NB4 (cell line): ENCODE results near the gene PMEL.

Experiments
- CTCF ChIP-seq: IDR thresholded peaks from one replicate; pipeline ENCODE4 v1.5.1; 2012; ENCODE audit warnings: low read depth, low read length
- MYC ChIP-seq: IDR thresholded peaks from 2 replicates; pipeline ENCODE4 v1.6.1; 2011; ENCODE audit warnings: low read depth, low read length
- POLR2A ChIP-seq: IDR thresholded peaks from 2 replicates; pipeline ENCODE4 v1.6.1; 2011; ENCODE audit warnings: mild to moderate bottlenecking; ENCODE audit not compliant: insufficient read length; ENCODE audit errors: extremely low read depth

GRCh38 chr12:55957106-55957859 is 8.6 kb downstream of the PMEL start:
- TF ChIP-seq POLR2A, result no peak
- no peak for TF ChIP-seq MYC
- TF ChIP-seq CTCF, result no peak
